GM18867 (cell line): Measurements from ENCODE around the gene PPP2R3B.
A peak's percentile ranks its signal among the peaks of the same experiment; 100 is the strongest.

ENCODE experiments used
- ATAC-seq: cut with Tn5 transposase; IDR thresholded peaks from one replicate; pipeline ENCODE4 v1.9.1; 2021; ENCODE audit warnings: mild to moderate bottlenecking, moderate library complexity; ENCODE audit not compliant: unreplicated experiment

The PPP2R3B gene

GRCh38 chrX:372856-373640 lies 13.7 kb downstream of the PPP2R3B start:
- ATAC-seq: no peak

GRCh38 chrX:371907-372306 lies 14.8 kb downstream of the PPP2R3B start:
- no peak for ATAC-seq

GRCh38 chrX:370963-371745 lies 15.6 kb downstream of the PPP2R3B start:
- ATAC-seq: no peak

GRCh38 chrX:370244-370962 lies 16.3 kb downstream of the PPP2R3B start:
- peak; percentile 36 for ATAC-seq

GRCh38 chrX:369563-370101 lies 17.1 kb downstream of the PPP2R3B start:
- ATAC-seq: no peak

- no peak for ATAC-seq
Observed at GRCh38 chrX:368811-369562, 17.7 kb downstream of the PPP2R3B start.

- ATAC-seq: no peak
Observed at GRCh38 chrX:367866-368265, 18.8 kb downstream of the PPP2R3B start.

GRCh38 chrX:367349-367748 lies 19.4 kb downstream of the PPP2R3B start:
- ATAC-seq: no peak

GRCh38 chrX:363621-364375 lies 22.9 kb downstream of the PPP2R3B start:
- ATAC-seq: no peak

- ATAC-seq: no peak
Observed at GRCh38 chrX:362937-363620, 23.6 kb downstream of the PPP2R3B start.

GRCh38 chrX:362351-362750 lies 24.4 kb downstream of the PPP2R3B start:
- no peak for ATAC-seq

- ATAC-seq: no peak
Observed at GRCh38 chrX:361231-362145, 25.2 kb downstream of the PPP2R3B start.

- no peak for ATAC-seq
Observed at GRCh38 chrX:360496-361150, 26.1 kb downstream of the PPP2R3B start.

- ATAC-seq: no peak
Observed at GRCh38 chrX:358651-359143, 28.0 kb downstream of the PPP2R3B start.

- no peak for ATAC-seq
Observed at GRCh38 chrX:357693-358471, 28.8 kb downstream of the PPP2R3B start.

- no peak for ATAC-seq
Observed at GRCh38 chrX:357035-357692, 29.5 kb downstream of the PPP2R3B start.
